ENCODE data around the gene GAL3ST2. TPM values are rescaled to one million over a fixed set of nuclear protein-coding genes. Genes with fewer than 3 reads are reported as not detected.

The GAL3ST2 gene
- total RNA-seq, 1 experiment from 2014 or later = 0.14 TPM

- Histone ChIP-seq H3K27me3 (ENCODE audit: control insufficient read depth, insufficient read depth, low read length) (no peaks in the 10 kb centered on the region), H3K36me3 (replicated peaks; ENCODE audit: control insufficient read depth, insufficient read depth, low read length) (no peaks in the 10 kb centered on the region), H3K4me3 (ENCODE audit: insufficient read depth, low read depth, low read length) (no peak overlapping the region)
- DNase-seq = peak; percentile 56
Measured at GRCh38 chr2:241852981-241853631, 76.5 kb downstream of the GAL3ST2 start.

Other genes starting within 250 kb of the GAL3ST2 start
- 59.5 and 61.6 TPM in 2 replicates for gene BOK, start 218.1 kb upstream of the GAL3ST2 start, total RNA-seq (2014; rRNA removed; shearing (Covaris generic))
- gene THAP4, start 139.7 kb upstream of the GAL3ST2 start, total RNA-seq (2014; rRNA removed; shearing (Covaris generic)) = 120 and 121 TPM in 2 replicates
- gene ATG4B, start 139.1 kb upstream of the GAL3ST2 start, total RNA-seq (2014; rRNA removed; shearing (Covaris generic)) = 71.5 and 78.5 TPM in 2 replicates
- gene DTYMK, start 90.0 kb upstream of the GAL3ST2 start, total RNA-seq (2014; rRNA removed; shearing (Covaris generic)) = 64.1 and 78.2 TPM in 2 replicates
- 41.2 and 41.4 TPM in 2 replicates for gene ING5, start 74.8 kb upstream of the GAL3ST2 start, total RNA-seq (2014; rRNA removed; shearing (Covaris generic))
- gene D2HGDH, start 42.2 kb upstream of the GAL3ST2 start, total RNA-seq (2014; rRNA removed; shearing (Covaris generic)) = 23.5 and 26.3 TPM in 2 replicates
- 0.41 TPM in 1 of 2 replicates, not detected in the other for gene NEU4, start 32.4 kb downstream of the GAL3ST2 start, total RNA-seq (2014; rRNA removed; shearing (Covaris generic))
- 1.0 and 2.8 TPM in 2 replicates for gene PDCD1, start 82.1 kb downstream of the GAL3ST2 start, total RNA-seq (2014; rRNA removed; shearing (Covaris generic))
- not detected in 2 replicates for gene RTP5, start 92.9 kb downstream of the GAL3ST2 start, total RNA-seq (2014; rRNA removed; shearing (Covaris generic))